ES-I3 (cell line): Measurements from ENCODE around the gene SLC24A3.

Experiments
- H3K36me3 ChIP-seq: 2 replicates; pipeline ENCODE4 v1.6.1; 2013; ENCODE audit warnings: mild to moderate bottlenecking, low read length, control low read depth, moderate library complexity; ENCODE audit not compliant: insufficient read depth
- H3K4me1 ChIP-seq: 2 replicates; pipeline ENCODE4 v1.6.1; 2013; ENCODE audit warnings: mild to moderate bottlenecking, control low read depth, low read length; ENCODE audit not compliant: insufficient read depth
- H3K9ac ChIP-seq: 2 replicates; pipeline ENCODE4 v1.6.1; 2013; ENCODE audit warnings: low read depth, mild to moderate bottlenecking, low read length, moderate library complexity
- H3K9me3 ChIP-seq: 2 replicates; pipeline ENCODE4 v1.6.1; 2013; ENCODE audit warnings: mild to moderate bottlenecking, low read length, moderate library complexity; ENCODE audit not compliant: control insufficient read depth, insufficient read depth

SLC24A3 gene

DNA sequence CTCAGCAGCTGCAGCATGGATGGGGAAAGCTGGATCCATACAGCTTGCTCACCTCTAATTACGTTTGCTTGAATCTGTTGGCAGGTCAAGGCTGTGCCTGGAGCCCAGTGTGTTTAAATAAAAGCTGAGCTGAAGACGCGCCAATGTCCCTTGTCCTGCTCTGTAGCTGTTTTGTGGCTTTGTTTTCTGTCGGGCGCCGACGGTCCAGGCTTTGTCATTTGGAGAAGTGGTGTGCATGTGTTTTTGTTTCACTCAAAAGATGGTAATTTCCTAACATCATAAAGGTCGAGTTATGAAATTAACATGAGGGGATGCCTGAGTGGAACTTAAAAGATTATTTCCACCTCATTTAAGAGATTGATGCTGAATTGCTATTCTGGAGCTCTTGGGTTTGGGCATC lies 107.6 kb downstream of the SLC24A3 start:
- Histone ChIP-seq H3K9me3 (no peaks in the 10 kb centered on the region), H3K4me1 (no peaks in the 10 kb centered on the region), H3K9ac (no peak overlapping the region), H3K36me3 (no peaks in the 10 kb centered on the region)

DNA sequence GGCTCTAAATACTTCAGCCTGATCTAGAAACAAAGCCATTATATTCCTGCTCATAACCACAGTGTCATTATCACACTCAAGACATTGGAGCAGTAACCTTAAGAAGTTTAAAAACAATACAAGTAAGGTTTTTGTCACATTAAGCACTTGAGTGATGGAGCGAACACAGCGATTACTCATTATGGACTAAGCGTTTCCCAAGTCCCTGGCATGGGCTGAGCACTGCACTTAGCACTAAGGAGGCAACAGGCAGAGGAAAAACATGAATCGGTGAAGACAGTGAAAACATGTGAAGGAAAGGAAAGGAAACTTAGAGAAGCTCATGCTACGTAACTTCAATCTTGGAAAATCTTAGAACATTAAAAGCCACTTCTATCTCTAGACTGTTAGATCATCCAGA lies 108.7 kb downstream of the SLC24A3 start:
- H3K9me3 ChIP-seq: no peaks in the 10 kb centered on the region
- H3K36me3 ChIP-seq: no peaks in the 10 kb centered on the region
- no peak overlapping the region for H3K9ac ChIP-seq
- no peaks in the 10 kb centered on the region for H3K4me1 ChIP-seq

DNA sequence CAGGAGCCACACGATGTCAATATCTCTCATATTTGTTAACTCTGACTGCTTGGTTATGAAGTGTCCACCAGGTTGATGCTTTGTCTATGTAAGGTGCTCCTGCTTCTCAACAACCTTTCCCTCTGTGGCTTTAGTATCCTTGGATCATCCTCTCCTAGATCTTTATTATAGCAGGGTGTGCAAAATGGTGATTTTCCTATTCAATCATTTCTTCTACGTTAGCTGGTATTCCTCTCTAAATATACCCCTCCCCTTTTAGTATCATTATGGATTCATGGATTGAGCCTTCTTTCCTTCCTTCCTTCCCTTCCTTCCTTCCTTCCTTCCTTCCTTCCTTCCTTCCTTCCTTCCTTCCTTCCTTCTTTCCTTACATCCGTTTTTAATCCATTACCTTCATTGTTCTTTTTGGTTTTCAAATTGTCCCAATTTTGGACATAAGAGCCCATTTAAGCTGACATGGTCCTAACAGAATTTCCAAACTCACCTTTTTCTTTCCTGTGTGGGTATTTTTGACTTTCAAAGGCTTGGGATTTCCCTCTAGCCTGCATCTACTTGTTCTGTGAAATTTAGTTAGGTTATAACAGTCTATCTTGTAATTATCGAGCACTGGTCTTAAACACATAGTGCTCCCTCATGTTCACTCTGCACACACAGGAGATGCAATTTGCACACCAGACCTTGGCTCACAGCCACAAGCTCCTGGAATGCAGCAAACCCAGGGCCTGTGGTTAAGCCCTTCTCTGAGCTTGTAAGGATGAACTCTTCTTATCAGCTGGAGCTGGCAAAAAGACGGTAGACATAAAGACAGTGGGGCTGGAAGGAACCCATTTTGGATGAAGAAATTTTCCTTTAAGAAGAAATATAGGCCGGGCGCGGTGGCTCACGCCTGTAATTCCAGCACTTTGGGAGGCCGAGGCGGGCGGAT lies 109.9 kb downstream of the SLC24A3 start:
- Histone ChIP-seq H3K9me3 (no peaks in the 10 kb centered on the region), H3K4me1 (no peaks in the 10 kb centered on the region)

DNA sequence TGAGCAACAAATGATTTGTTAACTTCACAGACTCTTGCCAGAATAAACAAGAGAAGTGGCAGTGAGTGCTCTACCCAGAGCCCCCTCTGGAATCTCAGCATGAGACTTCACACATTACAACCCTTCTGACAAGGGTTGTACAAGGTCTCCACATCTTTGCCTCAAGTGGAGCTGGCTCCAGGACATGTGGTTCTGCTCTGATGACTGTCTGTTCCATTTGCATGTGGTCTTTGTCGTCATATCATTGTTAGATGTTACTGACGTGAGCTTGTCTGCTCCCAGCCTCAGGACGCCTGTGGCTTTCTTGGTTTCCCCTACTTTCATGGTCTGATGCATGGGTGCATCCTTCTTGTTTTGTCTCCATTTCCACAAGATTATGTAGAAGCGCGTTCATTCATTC lies 115.0 kb downstream of the SLC24A3 start:
- H3K4me1 ChIP-seq: no peaks in the 10 kb centered on the region
- no peaks in the 10 kb centered on the region for H3K9me3 ChIP-seq
- no peaks in the 10 kb centered on the region for H3K36me3 ChIP-seq
- no peak overlapping the region for H3K9ac ChIP-seq

More for the DNA sequence above, 109.9 kb downstream of the SLC24A3 start:
- no peak overlapping the region for H3K9ac ChIP-seq
- H3K36me3 ChIP-seq: no peaks in the 10 kb centered on the region

DNA sequence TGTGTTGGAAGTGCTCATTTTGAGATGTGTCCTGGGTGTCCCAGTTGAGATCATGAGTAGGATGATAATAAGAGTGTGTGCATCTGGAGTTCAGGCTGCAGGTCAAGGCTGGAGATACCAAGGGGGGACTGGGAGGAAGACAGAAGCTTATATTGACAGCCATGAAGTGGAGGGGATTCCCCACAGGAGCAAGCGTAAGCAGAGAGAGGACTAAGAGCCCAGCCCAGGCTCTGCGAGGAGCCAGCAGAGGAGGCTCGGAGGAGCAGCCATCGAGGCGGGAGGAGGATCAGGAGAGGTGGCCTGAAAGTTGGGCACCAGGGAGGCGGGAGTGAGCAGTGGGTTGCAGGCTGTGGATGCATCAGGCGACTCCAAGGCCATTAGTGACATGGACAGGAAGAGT lies 116.2 kb downstream of the SLC24A3 start:
- no peaks in the 10 kb centered on the region for H3K36me3 ChIP-seq
- H3K4me1 ChIP-seq: no peaks in the 10 kb centered on the region
- H3K9ac ChIP-seq: no peak overlapping the region
- H3K9me3 ChIP-seq: no peaks in the 10 kb centered on the region

DNA sequence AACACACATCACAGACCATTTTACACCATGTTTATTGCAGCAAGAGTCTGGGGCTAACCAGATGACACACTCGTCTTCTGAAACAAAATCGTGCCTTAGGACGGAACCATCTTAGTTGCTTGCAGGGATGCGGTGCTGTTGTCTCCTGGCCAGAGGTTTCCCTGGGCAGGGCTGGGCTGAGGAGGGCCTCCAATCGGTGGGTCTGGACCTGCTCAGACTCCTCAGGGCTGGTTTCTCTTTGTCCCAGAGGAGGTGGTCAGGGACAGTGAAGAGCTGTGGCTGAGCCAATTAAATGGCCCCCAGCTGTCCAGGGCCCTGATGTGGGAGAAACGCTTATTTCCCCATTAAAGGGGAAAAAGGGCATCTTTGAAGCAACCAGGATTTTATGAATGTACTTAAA lies 117.6 kb downstream of the SLC24A3 start:
- H3K36me3 ChIP-seq: no peaks in the 10 kb centered on the region
- no peaks in the 10 kb centered on the region for H3K9me3 ChIP-seq
- H3K4me1 ChIP-seq: no peaks in the 10 kb centered on the region
- H3K9ac ChIP-seq: no peak overlapping the region

DNA sequence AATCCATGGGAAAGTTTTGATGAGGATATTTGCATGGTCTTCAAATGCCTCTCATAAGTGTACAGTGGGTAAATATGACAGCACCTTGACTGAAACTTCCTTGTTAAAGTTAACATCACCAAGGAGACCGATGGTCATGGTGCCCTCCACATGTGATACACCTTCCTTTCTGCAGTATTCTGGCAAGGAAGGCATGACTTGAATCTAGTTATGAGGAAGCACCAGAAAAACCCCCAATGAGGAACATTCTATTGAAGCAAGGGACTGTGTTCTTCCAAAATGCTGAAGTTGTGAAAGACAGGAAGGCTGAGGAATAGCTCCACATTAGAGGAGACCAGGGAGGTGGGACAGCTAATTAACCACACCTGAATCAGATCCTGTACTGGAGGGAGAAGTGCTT lies 118.3 kb downstream of the SLC24A3 start:
- Histone ChIP-seq H3K9me3 (no peaks in the 10 kb centered on the region), H3K9ac (no peak overlapping the region), H3K36me3 (no peaks in the 10 kb centered on the region), H3K4me1 (no peaks in the 10 kb centered on the region)

DNA sequence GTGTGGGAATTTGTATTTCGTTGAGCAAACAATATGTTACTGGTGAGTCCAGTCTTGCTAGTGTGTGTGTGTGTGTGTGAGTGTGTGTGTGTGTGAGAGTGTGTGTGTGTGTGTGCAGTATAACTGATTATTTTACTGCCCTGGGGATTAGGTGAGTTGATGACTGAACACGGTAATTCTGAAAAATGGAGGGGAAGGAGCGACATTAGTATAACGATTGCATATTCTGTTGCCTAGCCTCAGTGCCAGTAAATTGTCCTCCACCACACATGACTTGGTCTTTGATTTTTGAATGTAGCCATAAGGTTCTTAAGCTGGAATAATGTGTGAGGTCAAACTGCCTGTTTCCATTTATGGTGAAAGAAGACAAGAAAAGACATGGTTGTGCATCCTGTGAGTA lies 121.1 kb downstream of the SLC24A3 start:
- no peaks in the 10 kb centered on the region for H3K9me3 ChIP-seq
- no peaks in the 10 kb centered on the region for H3K36me3 ChIP-seq
- H3K9ac ChIP-seq: no peak overlapping the region
- no peaks in the 10 kb centered on the region for H3K4me1 ChIP-seq

DNA sequence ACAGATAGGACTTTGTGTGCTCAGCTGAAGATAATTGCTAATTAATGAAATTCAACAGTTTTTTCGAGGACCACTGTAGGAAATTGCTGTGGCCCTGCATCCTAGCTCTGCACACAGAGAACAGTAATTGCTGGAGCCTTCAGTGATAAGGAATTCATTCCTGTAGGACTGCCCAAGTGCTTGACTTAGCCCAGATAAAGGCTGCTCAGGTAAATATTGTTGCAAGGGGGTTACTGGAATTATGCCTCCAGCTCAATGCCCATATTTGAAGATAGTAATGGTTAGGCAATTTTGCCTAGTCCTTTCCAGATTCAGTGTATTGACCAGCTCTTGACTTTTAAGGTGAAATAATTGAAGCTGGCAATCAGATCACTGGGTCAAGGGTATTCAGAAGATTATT lies 122.9 kb downstream of the SLC24A3 start:
- H3K36me3 ChIP-seq: no peaks in the 10 kb centered on the region
- no peak overlapping the region for H3K9ac ChIP-seq
- H3K4me1 ChIP-seq: no peaks in the 10 kb centered on the region
- H3K9me3 ChIP-seq: no peaks in the 10 kb centered on the region

DNA sequence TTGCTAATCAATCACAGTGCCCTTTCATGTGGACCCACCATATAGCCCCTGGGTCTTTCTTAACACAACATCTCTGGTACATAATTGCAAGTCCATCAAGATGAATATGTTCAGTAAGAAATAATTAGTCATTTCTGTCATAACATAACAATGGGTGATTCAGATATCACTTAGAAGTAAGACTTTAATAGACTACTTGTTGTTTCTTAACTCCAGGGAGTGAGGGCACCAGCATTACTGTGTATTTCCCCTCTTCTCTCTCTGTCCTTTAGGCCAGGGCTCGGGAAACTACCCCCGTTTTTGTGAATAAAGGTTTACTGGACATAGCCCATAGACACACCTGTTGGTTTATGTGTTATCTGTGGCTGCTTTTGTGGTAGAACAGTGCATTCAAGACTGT lies 123.5 kb downstream of the SLC24A3 start:
- Histone ChIP-seq H3K9me3 (no peaks in the 10 kb centered on the region), H3K9ac (no peak overlapping the region), H3K4me1 (no peaks in the 10 kb centered on the region), H3K36me3 (no peaks in the 10 kb centered on the region)

DNA sequence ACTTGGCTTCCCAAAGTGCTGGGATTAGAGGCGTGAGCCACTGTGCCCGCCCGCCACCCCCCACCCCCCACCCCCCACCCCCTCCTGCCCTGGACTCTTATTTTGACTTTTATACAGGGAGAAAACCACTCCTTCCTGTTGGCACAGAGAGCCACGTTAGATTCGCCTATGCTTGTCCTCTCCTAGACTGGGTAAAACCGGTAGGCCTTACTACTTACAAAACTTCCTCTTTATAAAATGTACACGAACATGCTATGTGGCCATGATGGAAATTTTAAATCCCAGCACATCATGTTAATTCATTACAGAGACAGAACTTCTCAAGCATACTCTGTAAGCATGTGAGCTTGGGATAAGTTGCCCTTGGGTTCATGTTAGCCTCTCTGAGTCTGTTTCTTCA lies 124.2 kb downstream of the SLC24A3 start:
- Histone ChIP-seq H3K4me1 (no peaks in the 10 kb centered on the region), H3K9me3 (no peaks in the 10 kb centered on the region), H3K9ac (no peak overlapping the region), H3K36me3 (no peaks in the 10 kb centered on the region)

DNA sequence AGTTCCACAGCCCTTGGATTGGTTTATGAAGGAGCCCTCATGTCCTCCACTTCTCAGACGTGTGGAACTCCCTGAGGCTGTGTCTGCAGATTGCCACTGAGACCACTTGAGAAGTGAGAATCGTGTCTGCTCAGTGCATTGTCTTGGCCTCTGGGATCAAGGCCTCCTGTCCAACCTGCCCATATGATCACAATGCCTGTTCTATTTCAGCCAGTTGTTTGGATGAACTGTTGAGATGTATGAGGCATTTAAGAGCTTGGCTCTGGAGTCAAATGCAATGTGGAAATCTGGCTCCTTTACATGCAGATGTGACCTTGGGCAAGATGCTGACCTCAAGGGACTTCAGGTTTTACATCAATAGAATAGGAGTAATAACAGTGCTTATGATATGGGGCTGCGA lies 125.9 kb downstream of the SLC24A3 start:
- H3K4me1 ChIP-seq: no peaks in the 10 kb centered on the region
- H3K36me3 ChIP-seq: no peaks in the 10 kb centered on the region
- no peak overlapping the region for H3K9ac ChIP-seq
- no peaks in the 10 kb centered on the region for H3K9me3 ChIP-seq

DNA sequence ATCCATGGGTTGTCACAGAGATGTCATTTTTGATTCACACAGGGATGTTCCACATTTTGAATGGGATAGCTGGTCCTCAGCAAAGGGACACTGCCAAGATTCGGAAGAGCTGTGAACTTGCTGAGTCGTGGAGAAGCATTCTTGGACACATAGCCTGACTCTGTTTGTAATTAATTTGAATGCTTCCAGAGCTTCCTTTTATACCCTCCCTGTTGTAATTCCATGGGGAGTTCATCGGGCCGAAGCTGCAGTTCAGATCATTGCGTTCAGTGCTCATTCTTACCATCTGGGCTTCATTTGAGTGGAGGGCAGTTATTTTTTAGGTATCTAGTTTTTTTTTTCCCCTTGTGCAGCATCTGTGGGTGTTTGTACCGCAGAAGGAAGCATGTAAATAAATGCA lies 126.5 kb downstream of the SLC24A3 start:
- Histone ChIP-seq H3K9me3 (no peaks in the 10 kb centered on the region), H3K4me1 (no peaks in the 10 kb centered on the region), H3K36me3 (no peaks in the 10 kb centered on the region), H3K9ac (no peak overlapping the region)

DNA sequence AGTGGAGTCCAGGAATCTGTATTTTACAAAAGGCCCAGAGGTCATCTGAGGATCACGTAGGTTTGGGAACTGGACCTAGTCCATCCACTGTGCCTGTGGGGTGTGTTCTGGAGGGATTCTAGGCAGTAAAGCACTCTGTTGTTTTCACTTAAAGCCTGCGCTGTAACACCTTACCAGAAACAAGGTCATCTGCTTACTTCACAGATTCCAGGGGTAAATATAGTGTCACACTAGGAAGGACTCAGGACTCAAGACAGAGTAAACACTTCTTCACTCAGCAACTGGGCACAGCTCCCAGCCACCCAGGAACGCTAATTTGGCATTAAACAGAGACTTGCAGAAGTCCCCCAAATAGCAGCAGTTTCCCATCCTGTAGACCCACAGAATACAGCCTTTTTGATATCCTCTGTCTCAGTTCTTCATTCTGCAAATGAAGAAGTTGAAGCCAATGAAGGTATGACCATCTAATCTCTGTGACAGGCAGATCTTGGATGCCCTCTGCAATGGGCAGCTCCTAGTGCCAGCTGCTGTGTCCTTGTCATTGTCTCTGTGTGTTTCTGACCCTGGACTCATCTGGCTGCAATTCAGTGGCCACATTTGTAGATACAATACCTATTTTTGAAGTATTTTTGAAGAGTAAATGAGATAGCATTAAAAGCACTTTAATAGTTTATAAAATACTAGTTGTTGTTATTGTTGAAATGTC lies 129.1 kb downstream of the SLC24A3 start:
- H3K9ac ChIP-seq: no peak overlapping the region
- H3K4me1 ChIP-seq: no peaks in the 10 kb centered on the region
- H3K36me3 ChIP-seq: no peaks in the 10 kb centered on the region
- no peaks in the 10 kb centered on the region for H3K9me3 ChIP-seq

DNA sequence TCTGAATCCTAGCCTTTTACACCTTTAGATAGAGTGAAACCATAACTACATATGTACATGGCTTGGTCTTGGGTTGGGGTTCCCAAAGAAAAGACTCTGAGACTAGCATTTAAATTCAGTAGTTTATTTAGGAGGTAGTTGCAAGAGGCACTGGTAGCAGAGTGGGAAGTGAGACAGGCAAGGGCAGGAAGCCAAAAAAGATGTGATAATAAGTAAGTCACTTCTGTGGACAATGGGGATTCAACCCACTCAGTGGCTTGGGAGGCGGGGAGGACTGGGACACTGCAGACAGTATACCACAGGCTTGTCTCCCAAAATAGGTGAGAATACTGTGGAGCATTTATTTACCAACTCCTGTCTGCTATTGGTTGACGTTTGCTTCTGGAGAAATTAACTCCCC lies 131.9 kb downstream of the SLC24A3 start:
- Histone ChIP-seq H3K9ac (no peak overlapping the region), H3K4me1 (no peaks in the 10 kb centered on the region), H3K36me3 (no peaks in the 10 kb centered on the region), H3K9me3 (no peaks in the 10 kb centered on the region)
